ENCODE measurements around the gene GPC6.

Gene GPC6

GRCh38 chr13:93903909-93904308, 677.3 kb downstream of the GPC6 start:
- TF ChIP-seq, protein P1, sequence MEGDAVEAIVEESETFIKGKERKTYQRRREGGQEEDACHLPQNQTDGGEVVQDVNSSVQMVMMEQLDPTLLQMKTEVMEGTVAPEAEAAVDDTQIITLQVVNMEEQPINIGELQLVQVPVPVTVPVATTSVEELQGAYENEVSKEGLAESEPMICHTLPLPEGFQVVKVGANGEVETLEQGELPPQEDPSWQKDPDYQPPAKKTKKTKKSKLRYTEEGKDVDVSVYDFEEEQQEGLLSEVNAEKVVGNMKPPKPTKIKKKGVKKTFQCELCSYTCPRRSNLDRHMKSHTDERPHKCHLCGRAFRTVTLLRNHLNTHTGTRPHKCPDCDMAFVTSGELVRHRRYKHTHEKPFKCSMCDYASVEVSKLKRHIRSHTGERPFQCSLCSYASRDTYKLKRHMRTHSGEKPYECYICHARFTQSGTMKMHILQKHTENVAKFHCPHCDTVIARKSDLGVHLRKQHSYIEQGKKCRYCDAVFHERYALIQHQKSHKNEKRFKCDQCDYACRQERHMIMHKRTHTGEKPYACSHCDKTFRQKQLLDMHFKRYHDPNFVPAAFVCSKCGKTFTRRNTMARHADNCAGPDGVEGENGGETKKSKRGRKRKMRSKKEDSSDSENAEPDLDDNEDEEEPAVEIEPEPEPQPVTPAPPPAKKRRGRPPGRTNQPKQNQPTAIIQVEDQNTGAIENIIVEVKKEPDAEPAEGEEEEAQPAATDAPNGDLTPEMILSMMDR (IDR thresholded peaks at IDR 0.05; ENCODE audit: low read depth, low read length, missing control alignments), result no peak
- DNase-seq (ENCODE audit: low read depth), result no peak
- H3K4me3 ChIP-seq (ENCODE audit: low read depth, low read length), result no peak overlapping the region
- in situ Hi-C loops (cut with HindIII; ENCODE audit: low sequenced_read_pairs), result no loop called here

GRCh38 chr13:93915269-93915809, 688.7 kb downstream of the GPC6 start:
- DNase-seq (ENCODE audit: low read depth), result no peak
- H3K4me3 ChIP-seq (ENCODE audit: low read depth, low read length), result no peak overlapping the region
- TF ChIP-seq, protein P1 (IDR thresholded peaks at IDR 0.05; ENCODE audit: low read depth, low read length, missing control alignments), result no peak
- in situ Hi-C loops (cut with HindIII; ENCODE audit: low sequenced_read_pairs), result no loop called here

GRCh38 chr13:93922063-93922855, 695.7 kb downstream of the GPC6 start:
- H3K4me3 ChIP-seq (ENCODE audit: low read depth, low read length), result no peak overlapping the region
- TF ChIP-seq, protein P1 (IDR thresholded peaks at IDR 0.05; ENCODE audit: low read depth, low read length, missing control alignments), result no peak
- in situ Hi-C loops (cut with HindIII; ENCODE audit: low sequenced_read_pairs), result no loop called here
- no peak for DNase-seq (ENCODE audit: low read depth)

GRCh38 chr13:93925990-93926389, 699.4 kb downstream of the GPC6 start:
- H3K4me3 ChIP-seq (ENCODE audit: low read depth, low read length), result no peak overlapping the region

DNA sequence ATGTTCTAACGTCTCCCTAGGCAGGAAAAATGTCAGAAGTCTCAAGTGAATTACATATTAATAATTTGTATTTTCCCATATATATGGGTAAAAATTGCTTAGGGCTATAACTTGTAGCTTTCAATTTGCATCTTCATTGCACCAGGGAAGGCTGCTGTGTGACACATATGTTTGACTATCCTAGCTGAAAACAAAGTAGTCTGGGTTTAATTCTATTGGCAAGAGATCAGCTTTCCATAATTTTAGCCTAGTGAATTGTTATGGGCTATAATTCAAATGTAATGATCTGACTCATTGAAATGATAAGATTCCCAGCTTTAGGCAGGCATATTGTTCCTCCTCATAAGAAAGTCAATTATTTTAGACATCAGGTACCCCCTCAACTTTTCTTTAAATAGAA, 699.8 kb downstream of the GPC6 start:
- TF ChIP-seq, protein P1 (IDR thresholded peaks at IDR 0.05; ENCODE audit: low read depth, low read length, missing control alignments), result no peak
- H3K4me3 ChIP-seq (ENCODE audit: low read depth, low read length), result no peak overlapping the region

More at GRCh38 chr13:93925990-93926389, 699.4 kb downstream of the GPC6 start:
- TF ChIP-seq, protein P1 (IDR thresholded peaks at IDR 0.05; ENCODE audit: low read depth, low read length, missing control alignments), result no peak
- DNase-seq (ENCODE audit: low read depth), result no peak
- in situ Hi-C loops (cut with HindIII; ENCODE audit: low sequenced_read_pairs), result loop anchor here (5.0 kb wide), 1 partner anchor 69 kb away; no protein-coding TSS in a partner anchor

GRCh38 chr13:93927431-93927830, 700.8 kb downstream of the GPC6 start:
- in situ Hi-C loops (cut with HindIII; ENCODE audit: low sequenced_read_pairs), result loop anchor here (5.0 kb wide), 1 partner anchor 70 kb away; no protein-coding TSS in a partner anchor
- TF ChIP-seq, protein P1 (IDR thresholded peaks at IDR 0.05; ENCODE audit: low read depth, low read length, missing control alignments), result no peak
- no peak overlapping the region for H3K4me3 ChIP-seq (ENCODE audit: low read depth, low read length)
- DNase-seq (ENCODE audit: low read depth), result no peak

More for the DNA sequence above, 699.8 kb downstream of the GPC6 start:
- in situ Hi-C loops (cut with HindIII; ENCODE audit: low sequenced_read_pairs), result loop anchor here (5.0 kb wide), 1 partner anchor 69 kb away; no protein-coding TSS in a partner anchor
- DNase-seq (ENCODE audit: low read depth), result no peak
